Neural crest cell (in vitro differentiated cells): ENCODE data around the gene MSL2. TPM values are rescaled to one million over a fixed set of nuclear protein-coding genes. Genes with fewer than 3 reads are reported as not detected.
"Not testable (repeated sequence)": the region's sequence is repeated elsewhere in the genome, so short reads cannot be mapped to it uniquely, and the experiment has no call there.

Source experiments
- DNase-seq: peaks from one replicate; pipeline ENCODE4 v3.0.0; 2021; ENCODE audit warnings: low read depth, mixed read lengths, low spot score
- H3K27ac Mint-ChIP-seq: one replicate; pipeline ENCODE4 v1.8.0; 2021; ENCODE audit warnings: mild to moderate bottlenecking, mixed read lengths; ENCODE audit not compliant: unreplicated experiment
- H3K27me3 Mint-ChIP-seq: 2 replicates; pipeline ENCODE4 v1.8.0; 2021; ENCODE audit warnings: low read depth, mild to moderate bottlenecking, mixed read lengths
- H3K36me3 Mint-ChIP-seq: 2 replicates; pipeline ENCODE4 v1.8.0; 2021; ENCODE audit warnings: low read depth, mild to moderate bottlenecking, mixed read lengths
- H3K4me1 Mint-ChIP-seq: 2 replicates; pipeline ENCODE4 v1.8.0; 2021; ENCODE audit warnings: mixed read lengths
- H3K4me3 Mint-ChIP-seq: one replicate; pipeline ENCODE4 v1.8.0; 2021; ENCODE audit warnings: mild to moderate bottlenecking, mixed read lengths
- H3K9me3 Mint-ChIP-seq: 2 replicates; pipeline ENCODE4 v1.8.0; 2021; ENCODE audit warnings: mixed read lengths
- total RNA-seq: library from RNA; stranded (reverse); gene quantifications from 2 replicates; pipeline ENCODE4 v1.2.1, GENCODE V29; 2021
- TF ChIP-seq, protein P1 (sequence below): fragments of 200-600 bp; sonication (generic); conservative IDR thresholded peaks from 2 replicates; pipeline ENCODE4 v1.5.0; 2021; ENCODE audit warnings: antibody characterized with exemption, mild to moderate bottlenecking

Gene MSL2
- total RNA-seq, 1 donor from 2014 or later, result 47.4 TPM

DNA sequence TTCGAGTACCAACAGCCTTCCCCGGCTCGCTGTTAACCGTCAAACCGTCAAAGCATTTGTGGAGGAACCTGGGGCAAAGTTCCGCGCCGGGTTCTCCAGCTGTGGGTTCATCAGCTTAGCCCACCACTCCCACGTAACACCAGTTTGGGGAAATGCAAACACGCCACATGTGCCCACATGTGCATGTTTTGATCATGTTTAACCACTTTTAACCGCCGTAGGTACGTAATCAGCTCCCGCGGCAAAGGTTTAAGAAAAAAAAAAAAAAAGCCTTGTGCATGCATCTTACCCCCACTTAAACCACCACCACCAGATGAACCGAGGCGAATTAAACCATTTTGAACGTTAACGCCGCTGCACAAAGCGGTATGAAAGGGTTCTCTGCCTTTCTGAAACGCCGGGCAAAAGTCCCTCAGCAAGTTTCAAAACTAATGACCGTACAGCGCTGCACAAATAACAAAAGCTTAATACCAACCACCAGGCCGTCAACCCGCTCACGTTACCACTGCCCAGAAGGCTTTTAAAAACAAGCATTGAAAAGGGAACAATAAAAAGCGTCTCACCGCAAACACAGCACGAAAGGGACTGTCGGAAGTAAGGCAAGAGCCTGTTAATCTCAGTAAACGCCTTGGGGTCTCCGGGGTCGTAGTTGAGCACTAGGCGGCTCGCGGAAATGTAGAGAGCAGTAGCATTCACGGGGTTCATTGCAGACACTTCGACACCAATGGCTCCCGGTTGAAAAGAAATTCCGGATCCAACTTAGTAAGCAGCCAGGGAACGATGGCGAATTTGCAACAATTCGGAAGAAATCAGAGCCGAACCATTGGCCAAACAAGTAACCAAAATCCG lies 1.5 kb downstream of the MSL2 start:
- H3K27ac Mint-ChIP-seq, result peak overlapping the region; percentile 74
- TF ChIP-seq, protein P1, sequence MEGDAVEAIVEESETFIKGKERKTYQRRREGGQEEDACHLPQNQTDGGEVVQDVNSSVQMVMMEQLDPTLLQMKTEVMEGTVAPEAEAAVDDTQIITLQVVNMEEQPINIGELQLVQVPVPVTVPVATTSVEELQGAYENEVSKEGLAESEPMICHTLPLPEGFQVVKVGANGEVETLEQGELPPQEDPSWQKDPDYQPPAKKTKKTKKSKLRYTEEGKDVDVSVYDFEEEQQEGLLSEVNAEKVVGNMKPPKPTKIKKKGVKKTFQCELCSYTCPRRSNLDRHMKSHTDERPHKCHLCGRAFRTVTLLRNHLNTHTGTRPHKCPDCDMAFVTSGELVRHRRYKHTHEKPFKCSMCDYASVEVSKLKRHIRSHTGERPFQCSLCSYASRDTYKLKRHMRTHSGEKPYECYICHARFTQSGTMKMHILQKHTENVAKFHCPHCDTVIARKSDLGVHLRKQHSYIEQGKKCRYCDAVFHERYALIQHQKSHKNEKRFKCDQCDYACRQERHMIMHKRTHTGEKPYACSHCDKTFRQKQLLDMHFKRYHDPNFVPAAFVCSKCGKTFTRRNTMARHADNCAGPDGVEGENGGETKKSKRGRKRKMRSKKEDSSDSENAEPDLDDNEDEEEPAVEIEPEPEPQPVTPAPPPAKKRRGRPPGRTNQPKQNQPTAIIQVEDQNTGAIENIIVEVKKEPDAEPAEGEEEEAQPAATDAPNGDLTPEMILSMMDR, result no peak
- H3K36me3 Mint-ChIP-seq, result peaks cover 18% of the 10 kb centered on the region
- no peaks in the 10 kb centered on the region for H3K9me3 Mint-ChIP-seq
- peaks cover 54% of the 10 kb centered on the region for H3K4me1 Mint-ChIP-seq
- DNase-seq, result peak; percentile 12
- H3K27me3 Mint-ChIP-seq, result peaks cover 7% of the 10 kb centered on the region
- H3K4me3 Mint-ChIP-seq, result peak overlapping the region; percentile 92

DNA sequence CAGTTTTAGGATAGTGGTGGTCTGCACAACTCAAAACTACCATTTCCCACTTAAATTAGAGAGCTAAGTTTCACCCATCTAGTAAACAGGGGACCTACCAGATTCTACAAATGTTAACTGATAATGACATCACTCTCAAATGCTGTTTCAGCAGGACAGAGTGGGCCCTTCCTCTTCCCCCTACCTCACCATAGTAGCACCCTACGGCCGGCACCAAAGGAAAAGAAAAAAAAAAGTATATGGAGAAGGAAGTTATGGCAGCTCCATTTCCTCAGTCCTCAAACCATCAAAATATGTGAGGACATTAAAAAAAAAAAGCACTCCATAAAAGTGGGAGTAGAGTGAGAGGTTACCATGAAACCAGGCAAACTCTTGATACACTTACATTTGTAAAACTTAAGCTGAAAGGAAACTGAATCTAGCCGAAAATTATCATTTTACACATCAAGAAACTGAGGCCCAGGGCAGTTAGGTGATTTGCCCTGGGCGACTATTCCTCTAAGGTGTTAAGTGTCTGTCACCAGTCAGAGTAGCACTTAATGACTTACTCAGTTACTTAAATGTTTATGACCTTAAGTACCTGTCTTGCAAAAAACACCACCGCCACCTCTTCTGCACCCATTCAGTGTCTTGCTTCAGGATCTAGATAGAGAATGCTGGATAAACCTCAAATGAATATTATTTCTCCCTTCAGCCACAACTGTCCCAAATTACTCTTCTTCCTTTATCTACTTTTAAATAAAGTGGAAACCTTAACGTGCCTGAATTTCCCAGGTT lies 2.7 kb downstream of the MSL2 start:
- H3K36me3 Mint-ChIP-seq, result peaks cover 18% of the 10 kb centered on the region
- H3K4me1 Mint-ChIP-seq, result peaks cover 62% of the 10 kb centered on the region
- no peak for DNase-seq
- peaks cover 7% of the 10 kb centered on the region for H3K27me3 Mint-ChIP-seq
- H3K27ac Mint-ChIP-seq, result peak overlapping the region; percentile 78
- TF ChIP-seq, protein P1, result no peak
- peak overlapping the region; percentile 92 for H3K4me3 Mint-ChIP-seq
- no peaks in the 10 kb centered on the region for H3K9me3 Mint-ChIP-seq

- Mint-ChIP-seq H3K9me3 (no peaks in the 10 kb centered on the region), H3K36me3 (peaks cover 16% of the 10 kb centered on the region), H3K4me3 (peak overlapping the region; percentile 92), H3K27me3 (peaks cover 7% of the 10 kb centered on the region), H3K4me1 (peaks cover 64% of the 10 kb centered on the region), H3K27ac (no peak overlapping the region)
- no peak for DNase-seq
- TF ChIP-seq, protein P1, result no peak
Measured at GRCh38 chr3:136192831-136193230, 3.3 kb downstream of the MSL2 start.

DNA sequence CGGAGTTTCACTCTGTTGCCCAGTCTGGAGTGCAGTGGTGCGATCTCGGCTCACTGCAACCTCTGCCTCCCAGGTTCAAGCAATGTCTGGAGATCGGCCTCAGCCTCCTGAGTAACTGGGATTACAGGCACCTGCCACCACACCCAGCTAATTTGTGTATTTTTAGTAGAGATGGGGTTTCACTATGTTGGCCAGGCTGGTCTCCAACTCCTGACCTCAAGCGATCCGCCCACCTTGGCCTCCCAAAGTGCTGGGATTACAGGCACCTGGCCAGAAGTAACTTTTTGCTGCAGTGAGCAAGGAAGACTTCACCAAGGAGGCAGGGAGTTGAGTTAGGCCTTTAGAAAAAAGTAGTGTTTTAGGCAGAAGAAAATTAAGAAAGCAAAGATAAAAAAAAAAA lies 3.9 kb downstream of the MSL2 start:
- not testable (repeated sequence) for H3K9me3 Mint-ChIP-seq, DNase-seq, H3K27ac Mint-ChIP-seq, H3K27me3 Mint-ChIP-seq
- H3K36me3 Mint-ChIP-seq, result peaks cover 16% of the 10 kb centered on the region
- peak overlapping the region; percentile 92 for H3K4me3 Mint-ChIP-seq
- H3K4me1 Mint-ChIP-seq, result peaks cover 63% of the 10 kb centered on the region

DNA sequence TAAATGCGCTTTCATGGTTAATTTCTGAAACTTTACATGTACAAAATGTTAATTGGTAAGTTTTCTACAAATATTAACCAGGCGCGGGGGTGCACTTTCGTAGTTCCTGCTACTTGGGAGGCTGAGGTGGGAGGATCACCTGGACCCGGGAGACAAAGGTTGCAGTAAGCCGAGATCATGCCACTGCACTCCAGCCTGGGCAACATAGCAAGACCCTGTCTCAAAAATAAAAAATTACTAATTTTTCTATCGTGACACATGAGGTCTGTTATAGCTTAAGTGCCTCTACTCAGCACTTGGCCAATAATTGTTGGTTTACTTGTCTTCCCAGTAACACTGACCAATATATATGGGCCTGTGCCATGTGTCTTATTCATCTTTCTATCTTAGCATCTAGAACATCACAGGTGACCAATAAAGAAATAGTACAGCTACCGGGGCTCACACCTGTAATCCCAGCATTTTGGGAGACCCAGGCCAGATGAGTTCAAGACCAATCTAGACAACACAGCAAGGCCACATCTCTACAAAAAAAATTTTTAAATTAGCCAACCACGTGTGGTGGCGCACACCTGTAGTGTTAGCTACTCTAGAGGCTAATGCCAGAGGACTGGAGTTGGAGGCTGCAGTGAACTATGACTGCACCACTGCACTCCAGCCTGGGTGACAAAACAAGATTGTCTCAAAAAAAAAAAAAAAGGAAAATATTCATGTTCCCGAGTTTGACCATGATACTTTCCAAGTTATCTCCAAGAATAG lies 6.1 kb downstream of the MSL2 start:
- Mint-ChIP-seq H3K27ac (no peak overlapping the region), H3K4me3 (peak overlapping the region; percentile 92)

More for the DNA sequence above, 6.1 kb downstream of the MSL2 start:
- Mint-ChIP-seq H3K27me3 (peaks cover 2% of the 10 kb centered on the region), H3K9me3 (no peaks in the 10 kb centered on the region), H3K36me3 (peaks cover 10% of the 10 kb centered on the region), H3K4me1 (peaks cover 69% of the 10 kb centered on the region)
- DNase-seq, result no peak
- TF ChIP-seq, protein P1, result no peak
